Measurements from ENCODE around the gene SULT4A1.

The SULT4A1 gene

DNA sequence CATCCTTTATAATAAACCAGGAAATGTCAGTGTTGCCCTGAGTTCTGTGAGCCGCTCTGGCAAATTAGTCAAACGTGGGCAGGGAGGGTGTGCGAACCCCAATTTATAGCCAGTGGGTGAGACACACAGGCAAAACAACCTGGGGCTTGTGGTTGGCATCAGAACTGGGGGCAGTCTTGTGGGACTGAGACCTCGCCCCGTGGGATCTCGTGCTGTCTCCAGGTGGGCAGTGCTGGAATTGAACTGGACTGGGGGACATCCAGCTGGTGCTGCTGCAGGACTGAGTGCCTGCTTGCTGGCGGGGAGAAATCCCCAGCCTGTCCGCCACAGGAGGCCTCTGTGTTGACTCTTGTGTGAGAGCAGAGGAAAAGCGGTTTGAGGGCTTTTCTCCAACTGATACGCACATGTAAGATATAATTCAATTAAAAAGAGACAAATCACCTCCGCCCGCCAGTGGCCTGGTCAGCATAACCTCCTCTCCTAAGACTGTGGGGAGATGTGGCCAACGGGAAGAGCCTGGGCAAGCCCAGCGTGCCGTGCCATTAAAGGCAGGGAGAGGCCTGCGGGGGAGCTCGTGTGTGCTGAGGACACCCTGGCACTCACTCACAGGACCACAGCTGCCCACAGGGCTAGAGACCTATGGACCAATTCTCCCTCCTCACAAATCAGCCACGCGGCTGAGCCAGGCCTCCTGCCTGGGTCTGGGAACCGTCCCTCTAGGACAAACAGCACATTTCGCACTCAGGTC lies 18.4 kb downstream of the SULT4A1 start:
- DNase-seq, result no peak

DNA sequence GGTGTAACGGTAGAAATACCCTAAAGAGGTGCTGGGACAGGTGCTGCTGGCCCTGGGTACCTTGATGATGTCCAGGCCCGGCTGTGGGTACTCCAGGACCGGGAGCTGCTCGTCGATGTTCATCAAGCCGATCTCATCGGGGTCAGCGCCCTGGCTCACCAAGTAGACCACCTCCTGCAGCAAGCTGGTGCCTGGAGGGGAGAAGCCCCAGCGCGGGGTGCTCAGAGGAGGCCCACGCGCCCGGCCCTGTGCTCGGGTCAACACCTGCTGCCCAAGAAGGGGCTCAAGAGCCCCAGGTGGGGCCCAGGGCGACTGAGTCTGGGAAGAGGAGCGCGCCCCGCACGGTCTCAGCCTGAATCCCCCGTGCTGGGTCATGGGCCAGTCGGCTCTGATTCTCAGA lies 20.6 kb downstream of the SULT4A1 start:
- no peak for DNase-seq

DNA sequence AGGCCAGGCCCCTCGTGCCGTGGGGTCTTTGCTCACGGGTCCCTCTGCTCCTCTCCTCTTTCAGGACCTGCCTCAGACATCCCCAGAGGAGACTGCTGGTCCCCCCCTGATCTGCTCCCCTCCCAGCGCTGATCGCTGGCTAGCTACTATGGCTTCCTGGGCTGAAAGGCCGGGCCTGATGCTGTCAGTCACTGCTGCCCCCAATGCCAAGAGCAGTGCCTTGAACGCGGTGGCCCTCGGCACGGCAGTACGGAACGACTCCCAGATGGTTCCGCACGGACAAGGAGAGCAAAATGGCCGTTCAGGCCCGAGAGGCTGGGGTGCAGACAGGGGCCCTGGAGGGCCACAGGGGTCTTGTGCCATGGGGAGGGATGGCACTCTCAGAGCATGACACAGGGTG lies 21.5 kb downstream of the SULT4A1 start:
- no peak for DNase-seq

DNA sequence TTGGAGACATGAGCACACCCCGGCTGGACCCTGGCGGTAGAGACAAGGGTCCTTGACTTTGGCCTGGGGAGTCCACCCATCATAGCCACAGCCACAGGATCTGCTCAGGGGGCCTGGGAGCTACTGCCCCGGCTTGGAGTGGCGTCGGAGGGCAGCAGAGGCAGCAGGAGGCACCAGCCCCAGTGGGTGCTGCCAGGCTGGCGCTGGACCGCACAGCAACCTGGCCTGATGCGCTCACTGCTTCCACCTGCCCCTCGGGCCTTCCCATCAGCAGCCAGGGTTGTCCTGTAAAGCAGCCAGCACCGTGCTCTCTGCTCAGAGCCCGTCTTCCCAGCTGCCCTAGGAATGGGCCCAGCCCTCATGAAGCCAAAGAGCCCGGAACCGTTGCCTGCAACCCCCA lies 21.9 kb downstream of the SULT4A1 start:
- no peak for DNase-seq

DNA sequence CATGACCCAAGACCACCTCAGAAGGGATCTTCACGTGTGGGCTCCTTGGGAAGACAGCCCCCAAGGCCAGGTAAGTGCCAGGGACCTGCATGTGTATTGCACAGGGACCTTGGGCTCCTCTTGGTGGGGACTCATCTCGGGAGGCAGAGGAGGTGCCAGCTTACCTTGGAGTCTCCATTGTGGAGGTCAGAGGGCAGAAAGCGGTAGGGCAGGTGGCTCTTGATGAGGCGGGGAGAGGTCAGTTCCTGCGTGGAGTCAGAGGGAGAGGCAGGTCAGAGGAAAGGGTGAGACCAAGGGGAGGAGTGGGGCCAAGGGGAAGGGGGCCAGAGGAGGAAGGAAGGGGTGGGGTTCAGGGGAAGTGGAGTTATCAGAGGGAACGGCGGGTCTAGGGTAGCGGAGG lies 22.5 kb downstream of the SULT4A1 start:
- no peak for DNase-seq

DNA sequence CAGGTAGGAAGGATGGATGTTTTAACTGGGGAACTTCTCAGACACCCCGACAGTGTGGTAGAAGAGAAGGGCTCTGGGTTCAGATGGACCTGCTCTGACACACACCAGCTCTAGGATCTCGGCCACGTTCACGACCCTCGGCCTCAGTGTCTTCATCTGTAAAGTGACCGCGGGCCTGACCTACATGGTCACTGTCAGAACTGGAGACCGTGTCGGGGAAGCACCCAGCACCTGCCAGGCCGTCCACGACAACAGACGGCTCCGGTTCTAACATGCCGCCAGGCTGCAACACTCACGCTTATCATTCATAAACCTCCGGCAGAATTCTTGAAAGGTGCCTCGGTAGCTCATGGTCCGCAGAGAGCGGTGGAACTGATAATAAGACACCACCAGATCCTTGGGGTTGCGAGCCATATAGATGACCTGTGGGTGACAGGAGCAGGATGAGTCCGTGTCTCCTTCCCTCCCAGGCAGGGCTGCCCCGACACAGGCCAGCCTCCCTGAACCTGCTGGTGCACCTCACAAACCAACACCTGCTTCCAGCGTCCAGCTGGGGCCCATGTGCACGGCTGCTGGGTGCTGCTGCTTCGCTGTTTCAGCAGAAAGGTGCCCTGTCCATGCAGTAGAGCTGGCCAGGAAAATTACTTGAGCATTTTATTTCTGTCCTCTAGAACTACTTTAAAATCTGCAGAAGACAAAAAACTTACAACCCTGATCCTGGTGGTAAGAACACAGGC lies 23.6 kb downstream of the SULT4A1 start:
- DNase-seq, result no peak

DNA sequence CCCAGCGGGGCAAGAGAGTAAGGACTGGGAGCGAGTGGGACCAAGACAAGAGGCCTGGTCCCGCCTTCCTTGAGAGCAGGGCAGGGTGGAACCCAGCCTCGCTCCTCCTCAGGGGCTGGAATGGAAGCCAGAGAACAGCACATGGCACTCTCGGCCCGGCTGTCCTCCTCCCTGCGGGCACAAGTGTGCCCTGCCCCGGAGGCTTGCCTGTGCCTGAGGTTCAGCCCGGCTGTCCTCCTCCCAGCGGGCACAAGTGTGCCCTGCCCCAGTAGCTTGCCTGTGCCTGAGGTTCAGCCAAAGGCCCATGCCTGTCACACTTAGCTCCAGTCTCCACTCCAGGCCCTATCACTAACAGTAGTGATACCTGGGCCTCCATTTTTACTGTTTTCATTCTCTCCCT lies 24.2 kb downstream of the SULT4A1 start:
- no peak for DNase-seq

DNA sequence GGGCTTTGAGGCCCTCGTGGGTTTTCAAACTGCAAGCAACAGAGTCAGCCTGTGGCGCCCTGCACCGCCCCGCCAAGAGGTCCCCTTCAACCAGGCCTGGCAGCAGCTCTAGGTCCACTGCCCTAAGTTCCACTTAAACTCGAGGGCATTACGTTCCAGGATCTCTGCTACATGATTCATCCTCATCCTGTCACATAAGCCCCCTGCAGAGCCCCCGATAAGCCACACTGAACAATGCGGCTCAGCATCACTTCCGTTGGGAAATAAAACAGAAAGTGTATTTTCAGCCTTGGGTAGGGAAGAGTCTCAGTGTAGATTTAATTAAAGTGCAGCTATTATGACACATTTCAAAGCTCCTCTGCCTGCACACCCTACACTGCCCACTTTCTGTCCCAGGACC lies 24.6 kb downstream of the SULT4A1 start:
- DNase-seq, result peak; percentile 24

DNA sequence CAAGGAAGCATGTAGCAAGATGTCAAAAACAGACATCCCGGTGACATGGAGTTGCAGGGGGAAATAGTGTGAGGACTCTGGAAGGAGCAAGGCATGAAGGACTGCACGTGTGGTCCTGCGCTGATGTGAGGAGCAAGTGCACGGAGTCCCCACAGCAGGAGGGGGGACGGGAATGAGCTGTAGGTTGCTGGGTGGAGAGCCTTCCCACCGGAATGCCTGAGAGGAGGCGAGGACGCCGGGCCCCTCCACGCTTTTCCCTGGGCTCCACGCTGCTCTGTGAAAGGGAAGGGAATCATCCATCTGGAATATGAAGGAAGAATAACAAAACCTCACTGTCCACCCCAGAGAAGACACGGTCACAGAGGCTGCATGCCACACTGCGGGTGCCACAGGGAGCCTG lies 26.6 kb downstream of the SULT4A1 start:
- no peak for DNase-seq

DNA sequence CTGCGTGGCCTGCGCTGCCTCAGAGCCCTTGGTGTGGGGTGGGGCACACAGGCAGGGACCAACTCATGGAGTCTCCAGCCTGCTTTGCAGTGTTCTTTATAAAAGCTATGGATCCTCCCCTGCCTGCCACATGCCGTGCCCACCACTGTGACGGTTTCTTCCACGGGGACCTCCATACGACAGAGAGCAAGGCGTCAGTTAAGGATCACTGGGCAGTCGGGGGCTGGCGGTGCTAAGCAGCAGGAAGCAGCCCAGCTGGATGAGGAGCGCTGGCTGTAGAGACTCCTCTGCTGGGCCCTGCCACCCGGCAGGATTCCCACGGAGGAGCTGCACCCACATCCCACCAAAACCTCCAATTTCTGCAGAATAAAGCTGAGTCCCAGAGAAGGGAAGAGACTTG lies 27.1 kb downstream of the SULT4A1 start:
- no peak for DNase-seq

DNA sequence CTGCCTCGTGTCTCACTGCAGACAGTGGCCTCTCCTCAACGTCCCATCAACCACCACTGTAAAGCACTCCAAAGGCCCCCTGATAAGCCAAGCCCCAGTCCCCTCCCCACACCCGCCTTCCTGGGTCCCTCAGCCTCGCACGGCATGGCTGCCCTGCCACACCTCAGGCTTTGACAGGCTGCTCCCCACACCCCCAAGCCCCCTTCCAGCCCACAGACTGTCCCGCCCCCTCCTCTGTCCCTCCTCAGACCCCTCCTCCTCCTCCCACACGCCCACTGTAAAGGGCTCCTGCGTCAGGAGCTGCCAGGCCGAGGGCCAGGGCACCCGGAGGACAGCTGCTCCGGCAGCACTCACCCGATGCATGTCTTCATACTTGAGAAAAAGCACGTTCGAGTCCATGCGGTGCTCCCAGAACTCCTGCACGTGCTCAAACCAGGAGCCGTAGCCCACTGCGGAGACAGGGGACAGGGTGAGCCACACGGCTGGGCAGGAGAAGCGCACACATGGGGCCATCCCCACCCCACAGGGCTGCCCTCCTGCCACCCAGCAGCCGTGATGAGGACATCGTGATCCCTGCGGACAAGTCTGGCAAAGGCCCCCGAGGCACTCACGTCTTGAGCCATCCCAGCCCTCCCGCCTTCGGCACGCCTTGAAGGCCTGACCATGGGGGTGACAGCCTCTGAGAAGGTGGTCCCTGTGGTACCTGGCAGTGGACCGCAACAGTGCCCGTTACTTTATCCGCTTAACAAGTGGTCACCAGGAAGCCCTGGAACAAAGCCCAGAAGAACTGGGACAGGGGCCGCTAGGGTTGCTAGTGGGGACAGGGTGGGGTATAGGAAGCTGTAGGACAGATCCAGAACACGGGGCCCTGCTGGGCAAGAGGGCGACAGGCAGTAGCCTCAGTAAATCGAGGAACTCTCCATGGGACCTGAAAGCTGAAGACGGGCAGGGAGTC lies 28.8 kb downstream of the SULT4A1 start:
- DNase-seq, result no peak

DNA sequence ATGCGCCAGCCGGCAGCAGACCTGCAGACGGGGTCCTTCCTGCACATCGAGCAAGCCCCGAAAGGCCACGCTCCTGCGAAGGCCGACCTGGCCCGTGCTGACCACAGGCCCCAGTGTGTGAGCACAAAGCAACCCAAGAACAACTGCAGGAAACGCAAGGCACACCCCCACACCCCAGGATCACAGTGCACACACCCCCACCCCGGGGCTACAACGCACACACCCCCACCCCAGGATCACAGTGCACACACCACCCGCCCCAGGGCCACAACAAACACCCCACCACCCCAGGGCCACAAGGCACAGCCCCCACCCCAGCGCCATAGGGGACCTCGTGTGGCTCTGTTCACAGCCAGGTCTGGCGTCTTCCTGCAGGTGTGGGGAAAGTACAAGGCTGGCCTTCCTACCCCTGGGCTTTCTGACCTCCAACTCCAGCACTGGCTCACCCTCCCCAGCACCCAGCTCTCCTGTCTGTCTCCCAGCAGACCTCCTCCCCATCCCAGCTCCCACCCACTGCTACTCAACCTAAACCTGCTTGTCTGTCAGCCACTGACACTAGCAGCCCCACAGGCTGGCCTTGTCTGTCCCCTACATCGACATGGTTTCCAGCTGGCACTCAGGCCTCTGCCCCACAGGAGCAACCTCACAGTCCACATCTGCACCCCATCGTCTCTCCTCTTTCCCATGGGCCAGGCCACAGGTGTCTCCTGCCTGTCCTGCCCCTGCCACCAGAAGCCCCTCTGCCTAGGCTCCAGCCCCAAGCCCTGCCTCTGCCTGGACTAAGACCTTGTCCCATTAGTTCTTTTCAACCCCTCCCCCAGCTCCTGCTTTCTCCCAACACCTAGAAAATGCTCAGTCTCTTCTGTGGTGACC lies 29.7 kb downstream of the SULT4A1 start:
- no peak for DNase-seq

DNA sequence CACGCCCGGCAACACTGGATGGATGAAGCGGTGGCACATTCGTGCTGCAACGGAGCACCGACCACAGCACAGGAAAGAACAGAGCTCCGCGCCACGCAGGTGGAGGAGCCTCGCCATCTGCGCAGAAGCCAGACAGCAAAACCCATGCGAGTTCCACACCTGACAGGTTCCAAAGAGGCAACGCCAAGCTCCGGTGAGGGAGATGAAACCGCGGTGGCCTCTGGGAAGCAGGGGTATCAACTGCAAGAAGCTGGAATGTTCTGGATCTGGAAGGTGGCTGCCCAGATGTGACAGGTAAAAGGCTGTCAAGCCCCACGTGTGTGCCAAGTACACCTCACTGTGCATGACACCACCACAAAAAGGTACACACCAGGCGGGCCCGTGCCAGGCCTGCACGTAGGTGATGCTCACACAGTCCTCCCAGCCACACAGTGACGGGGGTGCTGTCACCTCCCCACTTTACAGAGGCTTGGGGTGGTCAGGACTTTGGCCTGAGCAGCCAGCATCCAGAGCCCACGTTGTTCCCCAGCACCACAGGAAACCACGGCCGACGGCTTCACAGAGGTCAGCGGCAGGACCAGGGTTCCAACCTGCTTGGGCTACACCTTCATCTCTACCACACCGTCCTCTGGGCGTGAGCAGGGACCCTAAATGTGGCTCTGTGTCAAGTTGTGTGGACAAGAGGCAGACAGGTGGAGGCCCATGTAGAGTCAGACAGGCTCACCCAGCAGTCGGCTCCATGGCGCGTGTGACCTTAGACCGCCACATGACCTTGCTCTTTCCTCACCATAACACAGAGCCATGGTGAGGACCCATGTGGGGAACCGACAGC lies 30.5 kb downstream of the SULT4A1 start:
- DNase-seq, result no peak

DNA sequence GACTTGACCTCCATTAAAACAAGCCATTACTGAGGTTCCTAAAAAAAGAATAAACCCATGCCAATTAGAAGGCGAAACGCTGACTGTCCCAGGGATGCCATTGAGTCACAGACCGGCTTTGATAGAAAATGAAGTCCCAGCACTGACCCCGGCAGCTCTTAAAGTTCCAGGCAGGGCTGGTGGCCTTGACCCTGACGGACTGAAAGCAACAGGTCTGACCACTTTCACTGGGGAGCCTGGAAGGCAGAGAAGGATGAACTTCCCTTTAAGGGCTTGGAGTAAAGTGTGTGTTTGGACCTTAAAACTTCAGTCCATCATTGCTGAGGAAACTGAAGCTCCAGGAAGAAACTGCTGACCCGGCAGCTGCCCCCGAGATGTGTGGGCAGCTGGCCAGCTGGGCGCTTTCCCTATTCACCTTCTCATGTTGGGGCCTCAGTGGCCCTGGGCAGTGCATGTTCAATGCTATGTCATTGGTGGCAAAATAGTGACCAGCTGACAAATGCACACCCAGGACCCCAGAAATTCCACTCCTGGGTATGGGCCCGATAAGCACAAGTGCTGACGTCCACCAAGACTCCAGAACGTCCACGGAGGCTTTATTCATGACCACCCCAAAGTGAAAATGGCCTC lies 31.3 kb downstream of the SULT4A1 start:
- DNase-seq, result no peak

DNA sequence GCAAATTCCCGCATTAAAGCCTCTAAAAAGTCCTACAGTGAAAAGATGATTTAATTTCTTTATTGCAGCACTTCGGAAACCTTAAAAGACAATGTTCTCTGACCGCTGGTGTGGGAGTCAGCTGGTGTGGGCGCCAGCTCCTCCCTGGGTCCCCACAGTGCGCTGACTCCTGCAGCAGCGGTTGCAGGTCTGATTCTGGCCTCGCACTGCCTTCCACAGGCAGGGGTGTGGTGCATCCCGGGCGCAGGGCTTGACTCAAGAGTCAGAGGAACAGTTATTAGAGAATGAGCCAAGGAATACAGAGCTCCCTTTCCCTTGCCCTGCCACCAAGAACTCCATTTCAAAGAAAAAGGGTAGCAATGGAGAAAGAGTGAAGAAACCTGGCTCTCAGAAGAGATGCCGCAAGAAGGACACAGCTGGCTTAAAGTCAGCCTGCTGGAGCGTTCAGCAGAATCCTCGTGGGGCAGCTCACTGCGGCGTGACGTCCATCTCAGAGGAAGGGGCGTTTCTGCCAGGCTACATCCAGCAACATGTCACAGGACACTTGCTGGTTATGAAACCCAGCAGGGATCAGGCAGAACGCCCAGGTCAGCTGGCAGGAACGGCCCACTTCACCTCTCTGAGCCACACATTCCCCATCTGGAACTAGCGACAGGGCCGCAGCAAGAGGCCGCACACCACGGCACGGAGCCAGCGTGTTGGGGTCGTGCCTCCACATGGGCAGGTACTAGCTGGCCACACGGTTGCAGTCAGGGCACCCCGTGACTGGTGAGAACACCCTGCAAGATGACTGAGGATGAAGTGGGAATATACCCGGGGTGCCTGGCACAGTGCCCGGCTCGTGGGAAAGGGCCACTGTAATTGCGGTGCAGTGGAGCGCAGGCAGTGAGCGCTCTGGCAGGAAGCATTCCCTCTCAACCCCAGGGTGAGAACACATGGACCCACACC lies 32.1 kb downstream of the SULT4A1 start:
- DNase-seq, result peak; percentile 6

DNA sequence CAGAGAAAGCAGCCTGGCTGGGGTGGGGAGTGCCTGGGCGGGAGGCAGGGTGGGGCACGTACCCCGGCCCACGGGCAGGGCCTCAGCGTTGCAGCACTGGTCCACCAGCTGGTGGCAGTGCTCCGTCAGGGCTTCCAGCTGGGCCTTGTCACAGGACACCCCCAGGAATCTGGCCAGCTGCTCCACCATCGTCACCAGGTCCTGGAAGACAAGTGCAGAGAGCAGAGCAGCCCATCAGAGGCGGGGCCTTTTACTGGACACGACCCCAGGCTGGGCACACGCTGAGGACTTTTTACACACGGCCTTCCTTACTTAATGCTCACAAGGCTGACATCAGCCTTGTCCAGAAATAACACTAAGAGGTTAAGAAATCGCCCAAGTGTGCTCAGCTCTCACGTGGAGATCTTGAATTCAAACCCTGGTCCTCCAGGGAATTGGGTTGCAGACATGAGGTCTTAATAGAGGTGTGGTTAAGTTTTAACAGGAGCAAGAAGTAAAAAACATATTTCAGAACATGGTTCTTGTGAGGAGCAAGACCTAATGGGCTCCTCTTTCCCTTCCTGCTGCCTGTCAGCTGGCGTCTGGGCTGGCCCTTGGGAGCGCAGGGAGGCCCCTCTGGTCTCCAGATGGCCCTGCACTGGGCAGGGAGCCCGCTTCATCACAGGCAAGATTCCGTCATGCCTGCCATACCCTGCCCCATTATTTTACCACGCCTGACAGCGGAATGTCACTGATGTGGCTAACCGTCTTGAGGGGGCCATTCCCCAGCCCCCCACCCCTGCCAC lies 33.1 kb downstream of the SULT4A1 start:
- DNase-seq, result peak; percentile 6

DNA sequence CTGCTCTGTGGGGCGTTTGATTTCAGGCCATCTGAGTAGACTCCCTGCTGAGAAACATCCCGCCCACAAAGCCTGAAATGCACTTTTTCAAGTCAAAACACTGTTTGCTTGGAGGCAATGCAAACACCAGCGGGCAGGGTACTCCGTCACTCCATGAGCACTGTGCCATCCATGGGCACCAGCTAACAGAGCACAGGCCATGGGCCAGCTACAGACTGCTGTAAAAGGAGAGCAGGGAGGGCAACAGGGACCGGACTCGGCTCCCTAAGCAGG lies 33.7 kb downstream of the SULT4A1 start:
- no peak for DNase-seq

DNA sequence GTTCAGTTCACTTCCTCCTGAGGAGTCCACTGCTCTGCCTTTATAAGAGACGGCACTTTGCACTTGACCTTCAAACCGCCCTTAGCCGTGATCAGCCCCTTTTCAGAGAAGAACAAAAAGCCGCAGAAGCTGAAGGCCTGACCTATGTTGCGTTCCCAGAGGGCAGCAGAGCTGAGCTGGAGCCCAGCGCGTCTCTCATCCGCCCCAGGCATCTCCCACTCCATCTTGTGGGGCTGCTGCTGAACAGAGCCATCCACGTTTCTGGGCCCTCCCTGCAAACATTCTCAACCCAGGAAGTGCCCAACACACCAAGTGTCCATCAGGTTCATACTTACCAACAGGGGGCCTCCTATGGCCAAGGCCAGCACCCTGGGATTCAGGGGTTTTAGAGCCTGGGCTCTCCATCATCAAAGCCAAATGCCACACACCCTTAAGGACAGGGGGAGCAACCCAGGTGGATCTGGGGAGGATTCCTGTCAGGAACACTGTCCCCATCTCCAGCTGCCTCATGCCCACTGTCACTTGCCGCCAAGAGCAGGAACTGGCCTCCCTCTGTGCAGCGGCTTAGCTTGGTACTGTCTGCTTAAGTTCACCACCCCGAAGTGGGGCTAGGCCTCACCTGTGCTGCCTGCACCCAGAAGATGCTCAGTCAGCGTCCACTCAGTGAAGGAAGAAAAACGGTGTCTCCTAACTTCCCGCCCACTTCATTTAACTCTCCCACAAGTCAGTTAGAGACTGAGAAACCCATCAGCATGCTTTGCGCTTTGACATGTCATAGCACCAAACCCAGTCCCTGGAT lies 34.2 kb downstream of the SULT4A1 start:
- DNase-seq, result no peak

Measured in MV-4-11 (cell line).